GM21381 (cell line): ENCODE data around the gene CHID1.

ENCODE experiments used
- ATAC-seq: cut with Tn5 transposase; IDR thresholded peaks from one replicate; pipeline ENCODE4 v1.9.1; 2021; ENCODE audit warnings: mild to moderate bottlenecking, moderate library complexity; ENCODE audit not compliant: unreplicated experiment

The CHID1 gene

GRCh38 chr11:867856-868358 lies 42.7 kb downstream of the CHID1 start:
- no peak for ATAC-seq

- ATAC-seq = no peak
Measured at GRCh38 chr11:866481-866880, 44.1 kb downstream of the CHID1 start.

- no peak for ATAC-seq
Measured at GRCh38 chr11:865462-866430, 44.9 kb downstream of the CHID1 start.

GRCh38 chr11:864898-865297 lies 45.7 kb downstream of the CHID1 start:
- no peak for ATAC-seq

- ATAC-seq = no peak
Measured at GRCh38 chr11:863910-864827, 46.4 kb downstream of the CHID1 start.

- ATAC-seq = no peak
Measured at GRCh38 chr11:863023-863909, 47.3 kb downstream of the CHID1 start.

- no peak for ATAC-seq
Measured at GRCh38 chr11:862696-863022, 48.0 kb downstream of the CHID1 start.

- no peak for ATAC-seq
Measured at GRCh38 chr11:862081-862661, 48.4 kb downstream of the CHID1 start.

- no peak for ATAC-seq
Measured at GRCh38 chr11:861105-861479, 49.5 kb downstream of the CHID1 start.

GRCh38 chr11:860234-861104 lies 50.1 kb downstream of the CHID1 start:
- no peak for ATAC-seq

GRCh38 chr11:859394-860131 lies 51.0 kb downstream of the CHID1 start:
- no peak for ATAC-seq

GRCh38 chr11:858762-859339 lies 51.8 kb downstream of the CHID1 start:
- no peak for ATAC-seq

GRCh38 chr11:858053-858761 lies 52.4 kb downstream of the CHID1 start:
- ATAC-seq = no peak

- ATAC-seq = no peak
Measured at GRCh38 chr11:856397-856796, 54.2 kb downstream of the CHID1 start.

- no peak for ATAC-seq
Measured at GRCh38 chr11:855796-856195, 54.8 kb downstream of the CHID1 start.

- no peak for ATAC-seq
Measured at GRCh38 chr11:855330-855674, 55.3 kb downstream of the CHID1 start.

GRCh38 chr11:854601-855329 lies 55.8 kb downstream of the CHID1 start:
- ATAC-seq = no peak
